CD4-positive, alpha-beta memory T cell (primary cell): ENCODE data around the gene UBL5. TPM values are rescaled to one million over a fixed set of nuclear protein-coding genes. Genes with fewer than 3 reads are reported as not detected.
A peak's percentile ranks its signal among the peaks of the same experiment; 100 is the strongest.
"Not testable (repeated sequence)": the region's sequence is repeated elsewhere in the genome, so short reads cannot be mapped to it uniquely, and the experiment has no call there.

Experiments
- CTCF ChIA-PET: fragments of 350-600 bp; sonication (Branson Sonifier 250); formaldehyde crosslinking; loops from one replicate; lab custom pipeline; 2021; ENCODE audit warnings: inconsistent platforms; ENCODE audit not compliant: partially characterized antibody; lab: Charles Lee
- POLR2A ChIA-PET: fragments of 350-600 bp; sonication (Branson Sonifier 250); formaldehyde crosslinking; loops from one replicate; lab custom pipeline; 2021; ENCODE audit not compliant: partially characterized antibody; lab: Charles Lee
- DNase-seq, 5 donors: peaks; one replicate each; pipeline versions ENCODE4 v3.0.0 to v3.0.0-alpha.2; 2020 to 2022; ENCODE audit warnings: mixed read lengths in 1 of 5
- H3K27ac ChIP-seq: one replicate; pipeline ENCODE4 v1.7.0; 2013; ENCODE audit warnings: low read depth, low read length
- H3K27me3 ChIP-seq: 2 replicates; pipeline ENCODE4 v1.7.0; 2013; ENCODE audit warnings: mild to moderate bottlenecking, low read length, moderate library complexity; ENCODE audit not compliant: insufficient read depth
- H3K36me3 ChIP-seq: 2 replicates; pipeline ENCODE4 v1.7.0; 2013; ENCODE audit warnings: mild to moderate bottlenecking, low read length, moderate library complexity; ENCODE audit not compliant: insufficient read depth
- H3K4me1 ChIP-seq: 2 replicates; pipeline ENCODE4 v1.7.0; 2013; ENCODE audit warnings: mild to moderate bottlenecking, low read length, moderate library complexity; ENCODE audit not compliant: insufficient read depth
- H3K4me3 ChIP-seq, 2 donors: one replicate each; pipeline ENCODE4 v1.7.0; 2013; ENCODE audit warnings: low read length in 2 of 2, mild to moderate bottlenecking in 1 of 2
- H3K9me3 ChIP-seq, 2 donors: one replicate each; pipeline ENCODE4 v1.7.0; 2013; ENCODE audit warnings: low read length in 2 of 2, control low read depth in 1 of 2; ENCODE audit not compliant: control insufficient read depth in 1 of 2
- H3K27ac Mint-ChIP-seq, 7 donors: one replicate each; pipeline ENCODE4 v1.8.0; 2020 to 2021; ENCODE audit warnings: mixed read lengths in 7 of 7, mild to moderate bottlenecking in 6 of 7, inconsistent platforms in 3 of 7, moderate library complexity in 3 of 7
- H3K27me3 Mint-ChIP-seq, 2 donors: one replicate each; pipeline ENCODE4 v1.8.0; 2020 to 2021; ENCODE audit warnings: mixed read lengths in 2 of 2
- H3K36me3 Mint-ChIP-seq, 2 donors: one replicate each; pipeline ENCODE4 v1.8.0; 2020 to 2021; ENCODE audit warnings: mixed read lengths in 2 of 2, inconsistent platforms in 1 of 2, mild to moderate bottlenecking in 1 of 2
- H3K4me1 Mint-ChIP-seq, 4 donors: one replicate each; pipeline ENCODE4 v1.8.0; 2020 to 2021; ENCODE audit warnings: mixed read lengths in 4 of 4, mild to moderate bottlenecking in 1 of 4
- H3K4me3 Mint-ChIP-seq, 8 donors: one replicate each; pipeline ENCODE4 v1.8.0; 2020 to 2021; ENCODE audit warnings: mixed read lengths in 8 of 8, mild to moderate bottlenecking in 7 of 8, moderate library complexity in 6 of 8, inconsistent platforms in 3 of 8
- H3K9me3 Mint-ChIP-seq, 8 donors: one replicate each; pipeline ENCODE4 v1.8.0; 2020 to 2021; ENCODE audit warnings: mixed read lengths in 8 of 8, mild to moderate bottlenecking in 5 of 8, inconsistent platforms in 3 of 8, moderate library complexity in 1 of 8
- intact Hi-C: fragments of 100-400 bp; cut with micrococcal nuclease; formaldehyde crosslinking; loops from one replicate; pipeline ENCODE4 v1.15.1; 2023
- polyA plus RNA-seq, 2 donors: library from polyadenylated mRNA; unstranded; fragments of 300-500 nt; fragmentation: Illumina TruSeq; gene quantifications; one replicate each; pipeline ENCODE4 v1.2.3, GENCODE V29; 2021
- total RNA-seq, 2 experiments: library from RNA; stranded (reverse); gene quantifications; one replicate each; pipeline ENCODE4 v1.2.3, GENCODE V29; 2021

Gene UBL5
- total and polyA plus RNA-seq, 4 experiments from 2014 or later = 241 to 753 (median 475) TPM

DNA sequence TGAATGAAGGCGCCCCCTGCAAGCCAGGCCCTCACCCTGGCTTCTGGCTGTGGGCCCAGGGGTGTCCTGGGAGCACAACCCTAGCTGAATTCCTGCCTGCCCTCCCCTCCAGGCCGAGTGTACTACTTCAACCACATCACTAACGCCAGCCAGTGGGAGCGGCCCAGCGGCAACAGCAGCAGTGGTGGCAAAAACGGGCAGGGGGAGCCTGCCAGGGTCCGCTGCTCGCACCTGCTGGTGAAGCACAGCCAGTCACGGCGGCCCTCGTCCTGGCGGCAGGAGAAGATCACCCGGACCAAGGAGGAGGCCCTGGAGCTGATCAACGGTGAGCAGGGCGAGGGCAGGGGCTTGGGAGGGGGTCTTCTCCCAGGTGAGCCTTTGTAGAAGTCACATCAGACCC is 10.6 kb downstream of the UBL5 start:
- Histone ChIP-seq H3K36me3 (peaks cover 47% of the 10 kb centered on the region), H3K4me1 (peaks cover 14% of the 10 kb centered on the region), H3K4me3 (no peak overlapping the region), H3K9me3 (no peaks in the 10 kb centered on the region), H3K27ac (no peak overlapping the region), H3K27me3 (no peaks in the 10 kb centered on the region)
- no peak overlapping the region for H3K4me3 Mint-ChIP-seq
- no peak overlapping the region for H3K27ac Mint-ChIP-seq
- intact Hi-C loops = loop anchor here (5.0 kb wide), 1 partner anchor 414 kb away; the partner anchor contains the start of gene MRPL4
- POLR2A ChIA-PET = interaction anchor here (0.6 to 1.9 kb wide), 3 partner anchors 11 to 542 kb away, joined by 3 to 5 read pairs (median 4); partner anchors contain the start of genes TYK2 and UBL5
- H3K9me3 Mint-ChIP-seq = peaks cover 0 to 1% (median 0%) of the 10 kb centered on the region in 8 donors
- H3K27me3 Mint-ChIP-seq = no peaks in the 10 kb centered on the region
- H3K36me3 Mint-ChIP-seq = peaks cover 29 to 46% of the 10 kb centered on the region in 2 donors
- no peak for DNase-seq
- H3K4me1 Mint-ChIP-seq = peaks cover 13 to 39% (median 25%) of the 10 kb centered on the region in 4 donors
- CTCF ChIA-PET = no interaction called here

DNA sequence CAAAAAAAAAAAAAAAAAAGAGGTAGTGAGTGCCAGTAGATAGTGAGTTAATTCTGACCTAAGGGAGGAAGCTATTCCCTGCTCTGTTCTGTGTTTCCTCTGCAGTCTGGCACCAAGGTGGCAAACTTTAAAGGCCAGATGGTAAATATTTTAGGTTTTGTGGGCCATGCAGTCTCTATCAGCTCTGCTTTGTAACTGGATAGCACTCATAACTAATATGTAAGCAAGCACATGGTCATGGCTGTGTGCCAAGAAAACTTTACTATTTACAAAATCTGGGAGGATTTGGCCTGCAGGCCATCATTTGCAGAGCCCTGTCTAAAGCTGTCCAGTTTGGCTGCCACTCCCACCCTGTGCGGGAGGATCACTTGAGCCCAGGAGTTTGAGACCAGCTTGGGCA is 11.7 kb downstream of the UBL5 start:
- Mint-ChIP-seq H3K36me3 (peaks cover 39 to 57% of the 10 kb centered on the region in 2 donors), H3K4me3 (no peak overlapping the region), H3K27me3 (no peaks in the 10 kb centered on the region), H3K27ac (peak overlapping the region in 1 of 7 donors; percentile 36), H3K4me1 (peaks cover 13 to 40% (median 24%) of the 10 kb centered on the region in 4 donors), H3K9me3 (peaks cover 0 to 3% (median 0%) of the 10 kb centered on the region in 8 donors)
- Histone ChIP-seq H3K4me1 (peaks cover 14% of the 10 kb centered on the region), H3K9me3 (no peaks in the 10 kb centered on the region), H3K27me3 (no peaks in the 10 kb centered on the region), H3K27ac (no peak overlapping the region), H3K4me3 (no peak overlapping the region), H3K36me3 (peaks cover 55% of the 10 kb centered on the region)
- DNase-seq = no peak
- intact Hi-C loops = loop anchor here (5.0 kb wide), 1 partner anchor 413 kb away; the partner anchor contains the start of gene MRPL4
- ChIA-PET CTCF (interaction anchor here (0.7 to 1.2 kb wide), 2 partner anchors 18 to 380 kb away, joined by 3 to 5 read pairs; no protein-coding TSS in a partner anchor), POLR2A (interaction anchor here (0.7 to 1.9 kb wide), 3 partner anchors 12 to 93 kb away, joined by 3 to 5 read pairs (median 4); partner anchors contain the start of gene UBL5)

DNA sequence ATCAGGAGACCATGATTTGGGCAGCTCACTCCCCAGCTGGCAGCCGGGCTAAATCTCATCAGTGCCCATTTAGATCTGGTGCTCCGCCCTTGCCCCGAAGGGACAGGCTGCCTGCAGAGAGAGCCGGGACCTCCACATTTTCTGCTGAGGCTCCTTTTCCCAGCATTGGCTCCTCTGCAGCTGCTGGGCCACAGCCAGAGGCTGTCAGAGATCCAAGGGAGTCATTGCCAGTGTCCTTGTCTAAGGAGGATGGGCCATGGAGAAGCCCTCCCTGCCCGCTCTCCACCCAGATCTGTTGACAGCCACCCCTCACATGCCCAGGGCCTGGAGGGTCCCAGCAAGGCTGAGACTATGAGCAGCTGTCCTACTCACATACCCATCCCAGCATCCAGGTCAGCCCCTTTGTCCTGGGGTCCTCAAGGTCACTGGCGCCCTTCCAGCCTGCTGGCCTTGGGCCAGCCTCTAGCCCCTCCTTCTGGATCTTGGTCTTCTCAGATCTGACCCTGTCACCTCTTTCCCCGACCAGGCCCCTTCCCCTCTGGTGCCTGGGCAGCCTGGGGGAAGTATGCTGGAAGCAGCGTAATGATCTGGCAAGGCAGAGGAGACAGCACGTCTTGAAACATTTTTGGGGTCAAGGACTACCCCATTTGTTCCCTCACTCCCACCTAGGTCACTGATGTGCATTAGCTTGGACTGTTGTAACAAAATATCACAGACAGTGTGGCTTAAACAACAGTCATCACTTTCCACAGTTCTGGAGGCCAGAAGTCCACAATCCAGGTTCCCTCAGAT is 15.3 kb downstream of the UBL5 start:
- no peak overlapping the region for H3K4me3 ChIP-seq
- H3K9me3 ChIP-seq = no peaks in the 10 kb centered on the region
- Mint-ChIP-seq H3K27me3 (no peaks in the 10 kb centered on the region), H3K36me3 (peaks cover 48 to 73% of the 10 kb centered on the region in 2 donors), H3K4me1 (peaks cover 12 to 48% (median 22%) of the 10 kb centered on the region in 4 donors), H3K4me3 (no peak overlapping the region), H3K9me3 (peaks cover 0 to 3% (median 0%) of the 10 kb centered on the region in 8 donors), H3K27ac (peak overlapping the region in 1 of 7 donors; percentile 23)
- H3K27me3 ChIP-seq = no peaks in the 10 kb centered on the region
- no peak for DNase-seq
- CTCF ChIA-PET = no interaction called here
- H3K27ac ChIP-seq = no peak overlapping the region
- peaks cover 77% of the 10 kb centered on the region for H3K36me3 ChIP-seq
- intact Hi-C loops = no loop called here
- POLR2A ChIA-PET = no interaction called here
- peaks cover 5% of the 10 kb centered on the region for H3K4me1 ChIP-seq

DNA sequence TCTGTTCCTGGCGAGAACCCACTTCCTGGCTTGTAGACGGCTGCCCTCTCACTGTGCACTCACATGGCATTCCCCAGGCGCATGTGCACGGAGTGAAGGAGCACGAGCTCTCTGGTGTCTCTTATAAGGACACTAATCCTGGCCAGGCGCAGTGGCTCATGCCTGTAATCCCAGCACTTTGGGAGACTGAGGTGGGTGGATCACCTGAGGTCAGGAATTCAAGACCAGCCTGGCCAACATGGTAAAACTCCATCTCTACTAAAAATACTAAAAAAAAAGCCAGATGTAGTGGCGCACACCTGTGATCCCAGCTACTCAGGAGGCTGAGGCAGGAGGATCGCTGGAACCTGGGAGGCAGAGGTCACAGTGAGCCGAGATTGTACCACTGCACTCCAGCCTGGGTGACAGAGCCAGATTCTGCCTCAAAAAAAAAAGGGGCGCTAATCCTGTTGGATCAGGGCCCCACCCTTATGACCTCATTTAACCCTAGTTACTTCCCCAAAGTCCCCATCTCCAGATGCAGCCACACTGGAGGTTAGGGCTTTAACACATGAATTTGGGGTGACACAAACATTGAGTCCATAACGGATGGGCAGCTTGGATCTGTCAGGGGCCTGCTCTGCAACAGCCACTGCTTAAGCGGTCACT is 16.0 kb downstream of the UBL5 start:
- CTCF ChIA-PET, DNase-seq, H3K27me3 ChIP-seq, H3K4me1 ChIP-seq, H3K27me3 Mint-ChIP-seq, H3K27ac Mint-ChIP-seq, H3K4me3 ChIP-seq, POLR2A ChIA-PET, H3K27ac ChIP-seq, H3K9me3 ChIP-seq, H3K9me3 Mint-ChIP-seq, intact Hi-C loops, H3K4me3 Mint-ChIP-seq: not testable (repeated sequence)
- H3K36me3 ChIP-seq = peaks cover 77% of the 10 kb centered on the region
- Mint-ChIP-seq H3K36me3 (peaks cover 47 to 73% of the 10 kb centered on the region in 2 donors), H3K4me1 (peaks cover 11 to 44% (median 22%) of the 10 kb centered on the region in 4 donors)

DNA sequence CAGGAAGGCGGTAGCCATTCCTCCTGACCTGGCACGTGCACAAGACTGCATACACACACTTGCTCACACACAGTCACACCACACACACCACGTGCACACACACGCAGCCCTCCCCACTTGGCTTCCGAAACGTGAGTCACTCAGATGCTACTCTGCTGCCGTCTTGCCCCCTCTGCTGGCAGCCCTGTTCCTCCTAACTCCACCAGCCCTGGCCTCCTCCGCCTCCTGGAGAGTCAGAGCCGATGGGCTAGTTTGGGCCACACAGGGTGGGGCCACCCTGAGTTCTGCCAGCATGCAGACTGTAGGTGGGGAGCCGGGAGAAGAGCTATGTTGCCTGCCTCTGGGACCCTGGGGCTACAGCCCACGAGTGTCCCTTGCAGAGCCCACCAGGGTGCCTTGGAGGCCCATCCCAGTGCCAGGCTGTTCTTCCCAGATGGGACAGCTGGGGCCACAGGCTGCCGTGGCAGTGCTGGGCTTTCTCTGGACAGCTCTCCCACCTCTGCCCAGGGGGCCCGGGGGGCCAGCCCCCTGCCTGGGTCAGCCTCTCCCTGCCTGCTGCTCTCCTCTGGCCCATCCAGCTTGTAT is 19.5 kb downstream of the UBL5 start:
- peak overlapping the region in 3 of 7 donors; percentile 7 to 77 (median 74) for H3K27ac Mint-ChIP-seq
- H3K4me3 ChIP-seq = no peak overlapping the region
- peaks cover 47% of the 10 kb centered on the region for H3K36me3 ChIP-seq
- intact Hi-C loops = no loop called here
- H3K9me3 ChIP-seq = no peaks in the 10 kb centered on the region
- no peaks in the 10 kb centered on the region for H3K27me3 ChIP-seq
- peaks cover 0 to 2% (median 0%) of the 10 kb centered on the region in 8 donors for H3K9me3 Mint-ChIP-seq
- ChIA-PET POLR2A (no interaction called here), CTCF (interaction anchor here (0.6 to 1.5 kb wide), 4 partner anchors 11 to 29 kb away, joined by 3 to 5 read pairs (median 3); no protein-coding TSS in a partner anchor)
- H3K4me3 Mint-ChIP-seq = no peak overlapping the region
- H3K36me3 Mint-ChIP-seq = peaks cover 24 to 61% of the 10 kb centered on the region in 2 donors
- peak in 1 of 5 donors; percentile 17 for DNase-seq
- H3K27me3 Mint-ChIP-seq = no peaks in the 10 kb centered on the region
- H3K4me1 Mint-ChIP-seq = peaks cover 11 to 35% (median 18%) of the 10 kb centered on the region in 4 donors
- no peak overlapping the region for H3K27ac ChIP-seq
- H3K4me1 ChIP-seq = peaks cover 9% of the 10 kb centered on the region

DNA sequence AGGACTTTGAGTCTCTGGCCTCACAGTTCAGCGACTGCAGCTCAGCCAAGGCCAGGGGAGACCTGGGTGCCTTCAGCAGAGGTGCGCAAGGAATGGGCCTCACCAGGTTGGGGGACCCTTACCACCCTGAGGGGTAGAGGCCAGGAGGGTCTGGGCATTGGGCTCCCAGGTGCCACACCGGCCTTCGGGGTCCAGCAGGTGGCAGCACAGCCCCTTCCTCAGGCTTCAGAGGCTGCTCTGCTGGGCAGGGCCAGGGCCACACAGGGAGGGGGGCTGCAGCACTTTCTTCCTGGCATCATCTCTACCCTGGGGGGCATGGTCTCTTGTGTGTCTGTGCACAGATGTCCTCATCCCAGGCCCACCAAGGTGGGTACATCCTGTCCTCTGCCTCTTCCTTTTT is 20.3 kb downstream of the UBL5 start:
- Histone ChIP-seq H3K27ac (no peak overlapping the region), H3K27me3 (no peaks in the 10 kb centered on the region), H3K9me3 (no peaks in the 10 kb centered on the region), H3K4me3 (no peak overlapping the region), H3K36me3 (peaks cover 38% of the 10 kb centered on the region), H3K4me1 (peaks cover 9% of the 10 kb centered on the region)
- Mint-ChIP-seq H3K36me3 (peaks cover 26 to 55% of the 10 kb centered on the region in 2 donors), H3K27ac (peak overlapping the region in 2 of 7 donors; percentile 15 to 56), H3K9me3 (peaks cover 0 to 2% (median 0%) of the 10 kb centered on the region in 8 donors), H3K27me3 (no peaks in the 10 kb centered on the region), H3K4me1 (peaks cover 15 to 42% (median 22%) of the 10 kb centered on the region in 4 donors), H3K4me3 (no peak overlapping the region)
- ChIA-PET CTCF (interaction anchor here (0.6 to 1.5 kb wide), 3 partner anchors 10 to 28 kb away, joined by 3 to 5 read pairs (median 3); no protein-coding TSS in a partner anchor), POLR2A (interaction anchor here (1.2 kb wide), 1 partner anchor 10 kb away, joined by 3 read pairs; no protein-coding TSS in a partner anchor)
- DNase-seq = peak in 4 of 5 donors; percentile 31 to 40 (median 37)
- intact Hi-C loops = loop anchor here (1.0 kb wide), 1 partner anchor 66 kb away; no protein-coding TSS in a partner anchor
